Liver (tissue), 3 donors: ENCODE data around the gene AGPAT3.

Source experiments
- ATF3 ChIP-seq: IDR thresholded peaks from 2 replicates; pipeline ENCODE4 v1.6.1; 2016; ENCODE audit warnings: antibody characterized with exemption
- CTCF ChIP-seq: fragments of 150-350 bp; IDR thresholded peaks from 2 replicates; pipeline ENCODE4 v1.5.1; 2017; ENCODE audit warnings: improper control_type of control experiment, low read depth, low read length; ENCODE audit not compliant: missing input control
- EGR1 ChIP-seq, 2 donors: IDR thresholded peaks; 2 replicates each; pipeline ENCODE4 v1.6.1; 2016 to 2018; ENCODE audit warnings: antibody characterized with exemption in 2 of 2, low read depth in 2 of 2
- FOXA1 ChIP-seq: IDR thresholded peaks from 2 replicates; pipeline ENCODE4 v1.6.1; 2016; ENCODE audit warnings: antibody characterized with exemption
- JUND ChIP-seq, 2 donors: IDR thresholded peaks; 2 replicates each; pipeline ENCODE4 v1.6.1; 2016; ENCODE audit warnings: antibody characterized with exemption in 2 of 2
- MAX ChIP-seq: IDR thresholded peaks from 2 replicates; pipeline ENCODE4 v1.6.1; 2016; ENCODE audit warnings: antibody characterized with exemption
- RAD21 ChIP-seq, 2 donors: IDR thresholded peaks; 2 replicates each; pipeline ENCODE4 v1.6.1; 2016; ENCODE audit warnings: antibody characterized with exemption in 2 of 2, mild to moderate bottlenecking in 2 of 2
- REST ChIP-seq: IDR thresholded peaks from 2 replicates; pipeline ENCODE4 v1.6.1; 2016; ENCODE audit warnings: antibody characterized with exemption, mild to moderate bottlenecking
- TAF1 ChIP-seq: conservative IDR thresholded peaks from 2 replicates; pipeline ENCODE4 v1.6.1; 2016; ENCODE audit warnings: antibody characterized with exemption, mild to moderate bottlenecking
- YY1 ChIP-seq: IDR thresholded peaks from 2 replicates; pipeline ENCODE4 v1.6.1; 2016; ENCODE audit warnings: antibody characterized with exemption, mild to moderate bottlenecking
- ZBTB33 ChIP-seq: IDR thresholded peaks from 2 replicates; pipeline ENCODE4 v1.6.1; 2016; ENCODE audit warnings: antibody characterized with exemption
- donor health status: healthy.
- donor health status: healthy.

GRCh38 chr21:43817157-43818086 is 47.6 kb upstream of the AGPAT3 start:
- TF ChIP-seq CTCF: no peak
- TF ChIP-seq TAF1: no peak
- no peak for TF ChIP-seq FOXA1
- TF ChIP-seq ZBTB33: no peak
- TF ChIP-seq MAX: no peak
- TF ChIP-seq REST: no peak
- no peak for TF ChIP-seq JUND (IDR thresholded peaks at IDR 0.05)
- TF ChIP-seq RAD21 (IDR thresholded peaks at IDR 0.05): no peak
- no peak for TF ChIP-seq EGR1 (IDR thresholded peaks at IDR 0.05; ENCODE audit: low read depth in 2 of 2)
- no peak for TF ChIP-seq YY1
- TF ChIP-seq ATF3: no peak
